PC-3 (cell line): ENCODE data around the gene CCDC197. TPM values are rescaled to one million over a fixed set of nuclear protein-coding genes. Genes with fewer than 3 reads are reported as not detected.

ENCODE experiments used
- ATAC-seq: fragments of 200-7000 bp; cut with Tn5 transposase; 2 replicates; pipeline ENCODE4 v1.9.1; 2020; ENCODE audit warnings: mild to moderate bottlenecking, moderate library complexity
- BruUV-seq: library from RNA; stranded (reverse); fragments of 400-500 nt; replicated peaks from 2 replicates; lab custom pipeline; 2021; lab: Mats Ljungman, UMichigan
- CTCF ChIA-PET: fragments of 300-600 bp; sonication (Branson Sonifier 250); formaldehyde crosslinking; loops from one replicate; lab custom pipeline; 2022; ENCODE audit warnings: antibody characterized with exemption; lab: Charles Lee
- POLR2A ChIA-PET: fragments of 300-600 bp; sonication (Branson Sonifier 250); formaldehyde crosslinking; loops from one replicate; lab custom pipeline; 2022; ENCODE audit warnings: antibody characterized with exemption; ENCODE audit not compliant: unreplicated experiment; lab: Charles Lee
- DNase-seq: peaks from one replicate; pipeline ENCODE4 v3.0.0-alpha.2; 2015
- H2AFZ ChIP-seq: fragments of 300-600 bp; sonication (generic); 2 replicates; pipeline ENCODE4 v1.6.0; 2016; ENCODE audit warnings: antibody characterized with exemption, low read length
- H3F3A ChIP-seq: fragments of 300-600 bp; sonication (generic); one replicate; pipeline ENCODE4 v1.6.0; 2017; ENCODE audit warnings: antibody characterized with exemption, low read length, control low read depth, mild to moderate bottlenecking; ENCODE audit not compliant: unreplicated experiment
- H3K27ac ChIP-seq: fragments of 300-600 bp; sonication (generic); 2 replicates; pipeline ENCODE4 v1.5.1; 2016; ENCODE audit warnings: mild to moderate bottlenecking, low read length
- H3K27me3 ChIP-seq: fragments of 300-600 bp; sonication (generic); 2 replicates; pipeline ENCODE4 v1.6.1; 2016; ENCODE audit warnings: low read length, mixed read lengths
- H3K36me3 ChIP-seq: fragments of 300-600 bp; sonication (generic); 2 replicates; pipeline ENCODE4 v1.6.1; 2016; ENCODE audit warnings: low read depth, mixed run types, low read length, mixed read lengths
- H3K4me1 ChIP-seq: fragments of 300-600 bp; sonication (generic); 2 replicates; pipeline ENCODE4 v1.5.1; 2016; ENCODE audit warnings: low read length; ENCODE audit not compliant: insufficient read depth
- H3K4me2 ChIP-seq: fragments of 300-600 bp; sonication (generic); 2 replicates; pipeline ENCODE4 v1.6.0; 2016; ENCODE audit warnings: low read length
- H3K4me3 ChIP-seq: fragments of 300-600 bp; sonication (generic); 2 replicates; pipeline ENCODE4 v1.5.1; 2016; ENCODE audit warnings: mild to moderate bottlenecking, low read length, mixed read lengths
- H3K79me2 ChIP-seq: fragments of 300-600 bp; sonication (generic); 2 replicates; pipeline ENCODE4 v1.6.1; 2017; ENCODE audit warnings: low read length, mixed read lengths
- H3K9ac ChIP-seq: fragments of 300-600 bp; sonication (generic); 2 replicates; pipeline ENCODE4 v1.6.0; 2016; ENCODE audit warnings: mild to moderate bottlenecking, low read length
- H3K9me2 ChIP-seq: fragments of 300-600 bp; sonication (generic); replicated peaks from 2 replicates; pipeline ENCODE4 v1.6.1; 2016; ENCODE audit warnings: mixed run types, low read length, mixed read lengths
- H3K9me3 ChIP-seq: fragments of 300-600 bp; sonication (generic); 2 replicates; pipeline ENCODE4 v1.6.1; 2016; ENCODE audit warnings: low read length, mixed read lengths
- H4K20me1 ChIP-seq: fragments of 300-600 bp; sonication (generic); 2 replicates; pipeline ENCODE4 v1.6.1; 2016; ENCODE audit warnings: low read length, mixed read lengths
- CTCF ChIP-seq: fragments of 300-600 bp; sonication (generic); conservative IDR thresholded peaks from 2 replicates; pipeline ENCODE4 v1.5.1; 2017; ENCODE audit warnings: antibody characterized with exemption, low read depth, mild to moderate bottlenecking, low read length
- EZH2 ChIP-seq: fragments of 300-600 bp; sonication (generic); IDR thresholded peaks from one replicate; pipeline ENCODE4 v1.6.1; 2017; ENCODE audit warnings: antibody characterized with exemption, mild to moderate bottlenecking, low read length; ENCODE audit not compliant: unreplicated experiment
- EZH2phosphoT487 ChIP-seq: fragments of 300-600 bp; sonication (generic); IDR thresholded peaks from 2 replicates; pipeline ENCODE4 v1.6.1; 2018; ENCODE audit warnings: mild to moderate bottlenecking, antibody characterized with exemption, low read length, borderline replicate concordance
- intact Hi-C: fragments of 100-400 bp; cut with micrococcal nuclease; formaldehyde crosslinking; loops from 2 replicates; pipeline ENCODE4 v1.9.0; 2023
- total RNA-seq: library from RNA; depleted of rRNA; stranded (reverse); fragments of >200 nt; gene quantifications from 2 replicates; pipeline ENCODE4 v1.2.3, GENCODE V29; 2014

CCDC197 gene
- total RNA-seq, 1 experiment from 2014 or later: not detected

- TF ChIP-seq EZH2phosphoT487: no peak
- TF ChIP-seq EZH2: no peak
- no peak for TF ChIP-seq CTCF
- H3K27ac ChIP-seq: peak overlapping the region; percentile 38; the same call in 1 of the 2 replicates
- no peaks in the 10 kb centered on the region for H4K20me1 ChIP-seq
- ChIA-PET POLR2A (no interaction called here), CTCF (no interaction called here)
- peaks cover 45% of the 10 kb centered on the region for H3K4me1 ChIP-seq
- no peaks in the 10 kb centered on the region for H3K9me2 ChIP-seq
- intact Hi-C loops: no loop called here
- H3K4me3 ChIP-seq: no peak overlapping the region
- DNase-seq (no peak), ATAC-seq (no peak)
- H3K4me2 ChIP-seq: peak overlapping the region; percentile 44; the same call in 1 of the 2 replicates
- H3K79me2 ChIP-seq: peaks cover 19% of the 10 kb centered on the region; the same call in 1 of the 2 replicates
- peaks cover 4% of the 10 kb centered on the region for H3F3A ChIP-seq
- H2AFZ ChIP-seq: no peak overlapping the region
- no peaks in the 10 kb centered on the region for H3K36me3 ChIP-seq
- no peak overlapping the region for H3K9ac ChIP-seq
- no peaks in the 10 kb centered on the region for H3K27me3 ChIP-seq
- BruUV-seq: no TSS peak
- H3K9me3 ChIP-seq: no peaks in the 10 kb centered on the region
These were observed 34.2 kb downstream of the CCDC197 start for GRCh38 chr14:94031161-94031882.

GRCh38 chr14:94031883-94032279 lies 34.8 kb downstream of the CCDC197 start:
- TF ChIP-seq EZH2phosphoT487 (no peak), EZH2 (no peak), CTCF (no peak)
- no peaks in the 10 kb centered on the region for H3K36me3 ChIP-seq
- no peak overlapping the region for H2AFZ ChIP-seq
- peaks cover 41% of the 10 kb centered on the region for H3K4me1 ChIP-seq
- DNase-seq: peak; percentile 43
- peaks cover 4% of the 10 kb centered on the region for H3F3A ChIP-seq
- BruUV-seq: no TSS peak
- intact Hi-C loops: no loop called here
- H3K9me2 ChIP-seq: no peaks in the 10 kb centered on the region
- no peak overlapping the region for H3K9ac ChIP-seq
- H3K79me2 ChIP-seq: peaks cover 19% of the 10 kb centered on the region; the same call in 1 of the 2 replicates
- H4K20me1 ChIP-seq: no peaks in the 10 kb centered on the region
- ATAC-seq: no peak
- H3K27ac ChIP-seq: peak overlapping the region; percentile 38; the same call in 1 of the 2 replicates
- CTCF ChIA-PET: no interaction called here
- peak overlapping the region; percentile 44; the same call in 1 of the 2 replicates for H3K4me2 ChIP-seq
- POLR2A ChIA-PET: no interaction called here
- H3K9me3 ChIP-seq: no peaks in the 10 kb centered on the region
- H3K4me3 ChIP-seq: no peak overlapping the region
- H3K27me3 ChIP-seq: no peaks in the 10 kb centered on the region

GRCh38 chr14:94034886-94035285 lies 37.8 kb downstream of the CCDC197 start:
- Histone ChIP-seq H3K27ac (no peak overlapping the region), H3K36me3 (no peaks in the 10 kb centered on the region; the same call in 1 of the 2 replicates), H3K9me2 (no peaks in the 10 kb centered on the region), H3K4me1 (peaks cover 13% of the 10 kb centered on the region), H3K9ac (no peak overlapping the region), H3K4me3 (no peak overlapping the region), H3K27me3 (no peaks in the 10 kb centered on the region), H3K79me2 (peaks cover 6% of the 10 kb centered on the region; the same call in 1 of the 2 replicates), H2AFZ (no peak overlapping the region), H4K20me1 (no peaks in the 10 kb centered on the region), H3K4me2 (no peak overlapping the region), H3F3A (no peaks in the 10 kb centered on the region), H3K9me3 (no peaks in the 10 kb centered on the region)
- no TSS peak for BruUV-seq
- DNase-seq: no peak
- TF ChIP-seq EZH2 (no peak), CTCF (no peak), EZH2phosphoT487 (no peak)
- ATAC-seq: no peak
- ChIA-PET CTCF (interaction anchor here (0.6 kb wide), 1 partner anchor 260 kb away, joined by 3 read pairs; no protein-coding TSS in a partner anchor), POLR2A (interaction anchor here (0.6 kb wide), 1 partner anchor 76 kb away, joined by 4 read pairs; no protein-coding TSS in a partner anchor)
- intact Hi-C loops: no loop called here
